NCI-H1092 (cell line): ENCODE results near the gene PSAP.
A peak's percentile ranks its signal among the peaks of the same experiment; 100 is the strongest.

Experiments
- DNase-seq: peaks from one replicate; lab custom pipeline; 2025; lab: John Stamatoyannopoulos, UW

PSAP gene

GRCh38 chr10:71783917-71784678 lies 67.0 kb downstream of the PSAP start:
- no peak for DNase-seq

GRCh38 chr10:71782917-71783490 lies 68.0 kb downstream of the PSAP start:
- no peak for DNase-seq

- DNase-seq = no peak
Observed at GRCh38 chr10:71782221-71782916, 68.7 kb downstream of the PSAP start.

DNA sequence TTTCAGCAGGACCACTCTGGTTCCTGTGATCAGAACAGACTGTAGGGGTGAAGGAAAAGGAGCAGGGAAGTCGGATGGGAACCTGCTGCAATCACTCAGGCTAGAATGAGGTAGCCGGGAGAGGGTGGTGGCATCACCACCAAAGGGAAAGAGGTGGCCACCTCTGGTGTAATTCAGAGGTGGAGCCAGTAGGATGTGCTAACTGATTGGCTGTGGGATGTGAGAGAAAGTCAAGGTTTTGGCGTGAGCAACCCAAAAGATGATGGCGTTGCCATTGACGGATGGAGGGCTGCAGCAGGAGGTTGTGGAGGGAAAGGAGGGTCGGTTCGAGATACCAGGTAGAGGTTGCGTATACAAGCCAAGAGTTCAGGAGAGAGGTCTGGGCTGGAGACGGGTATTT lies 70.3 kb downstream of the PSAP start:
- DNase-seq = no peak

- no peak for DNase-seq
Observed at GRCh38 chr10:71780156-71780555, 70.9 kb downstream of the PSAP start.

DNA sequence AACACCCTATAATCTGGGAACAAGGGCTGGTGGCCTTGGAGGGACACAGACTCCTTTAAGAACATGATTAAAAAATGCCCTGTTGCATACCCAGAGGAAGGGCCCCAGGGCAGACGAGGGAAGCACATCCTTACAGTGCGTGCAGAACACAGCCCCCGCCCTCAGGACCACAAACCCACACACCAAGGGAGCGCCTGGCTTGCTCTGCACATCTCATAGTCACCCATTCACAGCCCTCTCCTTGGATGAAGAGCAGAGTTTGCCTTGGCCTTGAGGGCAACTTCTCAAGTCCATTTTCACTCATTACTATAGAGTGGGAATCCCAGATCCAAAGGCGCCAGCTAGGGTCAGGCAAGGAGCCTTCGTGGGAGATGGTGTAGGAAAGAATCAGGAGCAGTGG lies 71.4 kb downstream of the PSAP start:
- no peak for DNase-seq

DNA sequence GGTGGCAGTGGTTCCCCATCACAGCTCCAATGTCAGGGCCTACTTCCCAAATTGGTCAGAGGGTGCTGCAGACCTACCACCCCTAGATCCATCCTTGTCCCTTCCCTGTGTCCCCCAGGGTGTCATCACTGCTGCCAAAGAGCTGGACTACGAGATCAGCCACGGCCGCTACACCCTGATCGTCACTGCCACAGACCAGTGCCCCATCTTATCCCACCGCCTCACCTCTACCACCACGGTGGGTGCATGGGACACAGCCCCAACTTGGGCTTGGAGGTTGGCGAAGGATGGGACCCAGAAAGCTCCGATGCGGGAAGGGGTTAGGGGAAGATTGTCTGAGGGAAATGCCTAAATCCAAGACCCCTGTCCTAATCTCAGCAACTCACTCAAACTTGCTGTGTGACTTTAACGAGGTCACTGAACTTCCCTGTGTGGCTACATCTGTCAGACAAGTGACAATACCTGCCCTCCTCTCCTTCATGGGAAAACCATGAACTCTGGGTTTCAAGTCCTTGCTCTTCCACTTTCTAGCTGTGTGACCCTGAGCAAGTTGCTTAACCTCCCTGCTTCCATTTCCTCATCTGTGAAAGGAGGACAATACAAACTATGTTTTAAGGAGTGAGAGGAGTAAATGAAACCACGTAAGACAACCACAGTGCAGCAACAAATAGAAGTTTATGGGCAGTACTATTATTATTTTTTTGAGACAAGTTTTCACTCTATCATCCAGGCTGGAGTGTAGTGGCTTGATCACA lies 72.8 kb downstream of the PSAP start:
- no peak for DNase-seq

- DNase-seq = no peak
Observed at GRCh38 chr10:71777213-71777985, 73.7 kb downstream of the PSAP start.

- DNase-seq = no peak
Observed at GRCh38 chr10:71776481-71776925, 74.5 kb downstream of the PSAP start.

- no peak for DNase-seq
Observed at GRCh38 chr10:71774916-71775702, 75.9 kb downstream of the PSAP start.

DNA sequence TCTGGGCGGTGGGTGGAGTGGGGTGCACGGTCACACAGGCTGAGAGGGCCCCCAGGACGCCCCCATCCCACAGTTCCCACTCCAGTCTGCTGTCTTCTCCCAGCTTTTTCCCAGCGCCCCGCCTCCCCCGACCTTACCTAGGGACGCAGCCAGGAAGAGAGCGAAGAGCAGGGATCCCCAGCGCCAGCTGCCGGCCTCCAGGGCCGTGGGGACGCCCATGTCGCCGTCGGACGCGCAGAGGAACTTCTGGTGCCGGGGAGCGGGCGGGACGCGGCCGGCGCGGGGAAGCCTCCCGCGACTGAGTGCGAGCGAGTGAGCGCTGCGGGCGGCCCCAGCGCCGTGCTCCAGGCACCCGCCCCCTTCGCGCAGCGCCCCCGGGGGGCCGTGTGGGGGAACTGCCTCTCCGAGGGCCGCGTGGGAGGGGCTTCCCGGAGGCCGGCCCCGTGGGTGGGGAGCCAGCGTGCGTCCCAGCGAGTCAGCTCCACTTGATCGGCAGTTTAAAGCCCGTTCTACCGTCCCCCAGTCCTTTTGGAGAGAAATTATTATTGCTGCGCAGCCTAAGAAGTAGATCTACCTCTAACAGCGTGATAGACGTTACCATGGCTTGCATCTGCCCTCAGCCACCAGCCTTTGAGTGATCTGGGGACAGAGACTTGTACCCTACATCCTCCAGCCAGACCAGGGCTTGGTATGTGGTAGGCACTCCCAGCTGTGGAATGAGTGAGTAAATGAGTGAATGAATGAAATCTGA lies 77.7 kb downstream of the PSAP start, which contains the start of gene VSIR:
VSIR (minus strand) TSS at position 300 of the 751 bp plus-strand sequence; CDS start at position 219, 81 bp downstream.
- peak; percentile 14 for DNase-seq

DNA sequence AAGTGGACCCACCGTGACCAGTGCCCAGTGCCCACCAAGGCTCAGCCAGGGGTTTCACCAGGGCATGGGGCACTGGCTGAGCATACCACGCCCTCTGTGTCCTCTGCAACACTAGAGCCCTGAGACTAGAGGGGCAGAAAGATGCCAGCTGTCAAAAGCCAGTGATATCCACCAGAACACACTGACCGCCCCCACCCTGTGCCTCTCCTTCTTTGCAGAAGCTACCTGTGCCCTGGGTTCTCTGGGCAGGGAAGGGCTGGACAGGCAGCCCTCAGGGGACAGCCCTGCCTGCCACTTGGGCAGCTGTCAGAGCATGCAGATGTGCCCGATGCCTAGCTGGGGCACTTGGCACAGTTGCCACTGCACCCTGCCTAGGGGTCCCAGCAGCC lies 78.2 kb downstream of the PSAP start:
- DNase-seq = no peak

GRCh38 chr10:71771821-71772617 lies 79.0 kb downstream of the PSAP start:
- no peak for DNase-seq

DNA sequence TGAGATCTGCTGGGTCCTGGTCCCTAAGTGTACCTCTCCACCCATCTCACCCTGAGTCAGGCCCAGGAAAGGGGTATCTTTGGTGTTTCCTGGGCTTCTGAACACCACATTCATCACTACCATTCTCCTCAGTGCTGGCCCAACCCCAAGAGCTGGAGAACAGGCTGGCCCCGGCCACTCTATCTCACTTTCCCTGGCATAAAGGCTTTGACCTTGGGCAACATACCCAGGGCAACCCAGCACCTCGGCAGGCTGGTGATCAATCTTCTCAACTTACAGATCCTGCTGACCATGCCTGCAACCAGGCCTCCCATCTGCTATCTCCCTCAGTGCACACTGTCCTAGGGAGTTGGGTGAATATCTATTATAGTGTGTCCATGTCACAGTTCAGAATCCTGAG lies 79.8 kb downstream of the PSAP start:
- DNase-seq = no peak

DNA sequence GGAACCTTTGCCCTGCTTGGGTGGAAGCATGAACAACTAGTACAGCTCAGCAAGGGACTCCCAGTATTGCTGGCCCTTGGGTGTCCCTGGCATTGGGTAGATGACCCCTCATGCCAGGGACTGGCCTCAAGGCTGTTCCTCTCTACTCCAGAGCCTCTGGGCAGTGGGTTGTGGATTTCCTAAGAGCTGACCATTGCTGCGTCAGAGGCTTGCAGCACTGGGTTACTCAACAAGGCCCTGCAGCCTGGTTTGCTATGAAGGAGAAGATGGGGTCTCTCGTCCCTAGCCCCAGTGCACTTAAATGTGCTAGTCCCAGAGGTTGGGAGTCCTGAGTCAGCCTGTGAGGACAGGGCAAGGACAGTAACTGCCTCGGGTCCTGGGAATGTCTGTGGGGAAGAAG lies 80.3 kb downstream of the PSAP start:
- no peak for DNase-seq

- no peak for DNase-seq
Observed at GRCh38 chr10:71770255-71770654, 80.8 kb downstream of the PSAP start.

GRCh38 chr10:71769279-71769823 lies 81.7 kb downstream of the PSAP start:
- DNase-seq = no peak

- no peak for DNase-seq
Observed at GRCh38 chr10:71767420-71768035, 83.5 kb downstream of the PSAP start.
